ENCODE data around the gene ATG2B. TPM values are rescaled to one million over a fixed set of nuclear protein-coding genes. Genes with fewer than 3 reads are reported as not detected.

ATG2B gene
- total RNA-seq, 1 donor from 2014 or later: 21.4 TPM

DNA sequence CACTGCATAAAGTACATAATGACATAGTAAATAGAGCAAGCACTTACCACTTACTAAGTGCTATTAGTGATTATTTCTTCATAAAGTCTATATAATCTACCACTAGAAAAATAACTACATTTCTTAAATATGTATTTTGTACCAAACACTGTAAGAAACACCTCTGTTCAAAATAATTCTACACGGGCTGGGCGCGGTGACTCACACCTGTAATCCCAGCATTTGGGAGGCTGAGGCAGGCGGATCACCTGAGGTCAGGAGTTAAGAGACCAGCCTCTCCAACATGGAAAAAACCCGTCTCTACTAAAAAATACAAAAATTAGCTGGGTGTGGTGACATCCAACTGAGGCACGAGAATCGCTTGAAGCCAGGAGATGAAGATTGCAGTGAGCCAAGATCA lies 38.9 kb downstream of the ATG2B start:
- H3K9ac ChIP-seq (ENCODE audit: low read depth in 1 of 3, low read length in 3 of 3): no peak overlapping the region
- H3K4me3 ChIP-seq (ENCODE audit: low read length in 3 of 3): no peak overlapping the region
- no peak overlapping the region for H3K27ac ChIP-seq (ENCODE audit: low read depth, low read length)
- no peaks in the 10 kb centered on the region for H3K27me3 ChIP-seq (ENCODE audit: control insufficient read depth in 3 of 3, insufficient read depth in 3 of 3, low read length in 3 of 3)
- H3K9me3 ChIP-seq (ENCODE audit: control insufficient read depth in 3 of 3, low read length in 3 of 3): no peaks in the 10 kb centered on the region
- H3K4me1 ChIP-seq (ENCODE audit: control insufficient read depth in 3 of 3, insufficient read depth in 3 of 3, low read length in 3 of 3): no peaks in the 10 kb centered on the region
- peaks cover 23 to 49% (median 47%) of the 10 kb centered on the region in 3 donors for H3K36me3 ChIP-seq (ENCODE audit: control insufficient read depth in 3 of 3, insufficient read depth in 3 of 3, low read length in 3 of 3)

DNA sequence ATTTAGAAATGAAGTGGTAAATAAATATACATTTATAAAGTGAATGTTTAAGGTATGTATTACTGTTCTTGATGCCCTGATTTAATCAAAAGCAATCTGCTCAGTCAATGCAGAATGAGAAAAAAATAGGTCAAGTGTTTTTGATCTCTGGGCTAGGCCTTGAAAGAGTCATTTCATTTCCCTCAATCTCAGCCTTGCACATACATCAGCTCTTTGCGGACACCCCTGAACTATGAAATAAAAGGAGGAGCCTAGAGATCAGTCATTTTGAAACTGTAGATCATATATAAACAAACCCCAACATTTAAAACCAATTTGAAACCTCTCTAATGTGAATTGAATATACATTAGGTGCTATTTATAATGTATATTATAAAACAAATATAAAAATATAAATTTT lies 42.5 kb downstream of the ATG2B start:
- Histone ChIP-seq H3K27ac (ENCODE audit: low read depth, low read length) (no peak overlapping the region), H3K4me3 (ENCODE audit: low read length in 3 of 3) (no peak overlapping the region), H3K27me3 (ENCODE audit: control insufficient read depth in 3 of 3, insufficient read depth in 3 of 3, low read length in 3 of 3) (no peaks in the 10 kb centered on the region), H3K9ac (ENCODE audit: low read depth in 1 of 3, low read length in 3 of 3) (no peak overlapping the region), H3K36me3 (ENCODE audit: control insufficient read depth in 3 of 3, insufficient read depth in 3 of 3, low read length in 3 of 3) (peaks cover 31 to 69% (median 59%) of the 10 kb centered on the region in 3 donors), H3K9me3 (ENCODE audit: control insufficient read depth in 3 of 3, low read length in 3 of 3) (no peaks in the 10 kb centered on the region), H3K4me1 (ENCODE audit: control insufficient read depth in 3 of 3, insufficient read depth in 3 of 3, low read length in 3 of 3) (no peaks in the 10 kb centered on the region)

DNA sequence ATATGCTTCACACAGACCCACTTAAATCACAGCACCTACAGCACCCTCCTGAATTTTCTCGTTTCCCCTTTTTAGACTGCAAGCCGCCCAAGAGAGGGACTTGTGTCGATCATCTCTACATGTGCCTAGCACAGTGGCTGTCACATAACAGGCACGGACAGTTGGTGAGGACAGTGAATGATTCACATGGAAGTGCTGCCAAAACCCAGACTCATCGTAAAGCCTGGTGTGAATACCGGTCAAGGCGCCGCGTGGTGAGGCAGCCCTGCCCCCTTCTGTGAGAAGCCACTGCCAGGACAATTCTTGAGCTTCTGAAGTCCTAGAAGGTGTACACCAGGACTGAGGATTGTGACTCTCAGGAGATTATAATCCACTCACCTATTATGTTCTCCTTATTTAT lies 44.3 kb downstream of the ATG2B start:
- Histone ChIP-seq H3K36me3 (ENCODE audit: control insufficient read depth in 3 of 3, insufficient read depth in 3 of 3, low read length in 3 of 3) (peaks cover 29 to 71% (median 59%) of the 10 kb centered on the region in 3 donors), H3K27me3 (ENCODE audit: control insufficient read depth in 3 of 3, insufficient read depth in 3 of 3, low read length in 3 of 3) (no peaks in the 10 kb centered on the region), H3K27ac (ENCODE audit: low read depth, low read length) (no peak overlapping the region), H3K4me1 (ENCODE audit: control insufficient read depth in 3 of 3, insufficient read depth in 3 of 3, low read length in 3 of 3) (no peaks in the 10 kb centered on the region), H3K9ac (ENCODE audit: low read depth in 1 of 3, low read length in 3 of 3) (no peak overlapping the region), H3K4me3 (ENCODE audit: low read length in 3 of 3) (no peak overlapping the region), H3K9me3 (ENCODE audit: control insufficient read depth in 3 of 3, low read length in 3 of 3) (no peaks in the 10 kb centered on the region)

DNA sequence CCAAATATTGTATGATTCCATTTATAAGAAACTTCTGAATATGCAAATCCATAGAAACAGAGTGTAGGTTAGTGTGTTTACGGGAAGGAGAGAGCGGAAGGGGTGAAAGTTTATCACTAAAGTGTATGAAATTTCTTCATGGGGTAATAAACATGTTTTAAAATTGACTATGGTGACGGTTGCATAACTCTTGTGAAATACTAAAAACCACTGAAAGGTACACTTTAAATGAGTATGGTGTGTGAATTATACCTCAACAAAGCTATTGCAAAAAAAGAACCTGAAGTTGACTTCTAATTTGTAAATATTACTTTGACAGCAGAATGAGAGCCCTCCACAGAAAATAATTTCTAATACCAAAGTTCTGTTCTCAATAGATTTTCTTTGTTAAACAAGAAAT lies 47.1 kb downstream of the ATG2B start:
- Histone ChIP-seq H3K36me3 (ENCODE audit: control insufficient read depth in 3 of 3, insufficient read depth in 3 of 3, low read length in 3 of 3) (peaks cover 24 to 58% (median 42%) of the 10 kb centered on the region in 3 donors), H3K4me3 (ENCODE audit: low read length in 3 of 3) (no peak overlapping the region), H3K9ac (ENCODE audit: low read depth in 1 of 3, low read length in 3 of 3) (no peak overlapping the region), H3K27ac (ENCODE audit: low read depth, low read length) (no peak overlapping the region), H3K27me3 (ENCODE audit: control insufficient read depth in 3 of 3, insufficient read depth in 3 of 3, low read length in 3 of 3) (no peaks in the 10 kb centered on the region), H3K9me3 (ENCODE audit: control insufficient read depth in 3 of 3, low read length in 3 of 3) (no peaks in the 10 kb centered on the region), H3K4me1 (ENCODE audit: control insufficient read depth in 3 of 3, insufficient read depth in 3 of 3, low read length in 3 of 3) (no peaks in the 10 kb centered on the region)

DNA sequence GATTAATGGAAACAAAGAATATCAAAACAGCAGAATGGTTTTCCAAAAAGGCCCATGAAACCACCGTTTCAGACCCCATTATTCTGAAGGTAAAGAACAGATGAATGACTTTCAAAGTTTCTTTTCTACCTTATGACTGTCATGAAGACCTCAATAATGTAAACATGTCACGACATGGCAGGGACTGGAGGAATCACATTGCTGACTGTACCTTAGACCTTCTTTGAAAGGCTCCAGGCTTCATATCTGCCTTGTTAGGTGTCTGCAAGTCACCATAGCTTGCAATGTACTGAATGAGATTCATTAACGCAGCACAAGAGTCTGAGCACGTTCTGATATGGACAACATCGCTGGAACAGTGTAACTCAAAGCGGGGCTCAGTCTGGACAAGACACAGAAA lies 52.2 kb downstream of the ATG2B start:
- H3K36me3 ChIP-seq (ENCODE audit: control insufficient read depth in 3 of 3, insufficient read depth in 3 of 3, low read length in 3 of 3): peaks cover 34 to 62% (median 59%) of the 10 kb centered on the region in 3 donors

DNA sequence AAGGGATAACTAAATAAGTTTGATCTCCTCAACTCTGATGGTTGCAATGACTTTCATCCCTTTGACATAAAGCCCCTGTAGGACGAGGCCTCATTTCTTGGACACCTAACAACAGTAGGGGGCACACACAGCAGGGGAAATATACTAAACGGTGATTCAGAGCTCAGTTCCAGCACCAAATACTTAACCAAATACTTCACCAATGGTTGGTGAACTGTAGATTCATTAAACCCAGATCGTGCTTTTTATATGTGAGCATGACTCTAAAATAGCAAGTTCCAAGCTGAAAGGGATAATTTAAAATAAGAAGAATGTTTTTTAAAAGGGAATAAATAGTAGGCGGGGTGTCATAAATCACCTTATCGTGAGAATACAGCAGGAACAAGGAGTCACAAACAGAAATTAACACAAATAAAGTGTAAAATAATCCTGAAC lies 53.2 kb downstream of the ATG2B start:
- no peak overlapping the region for H3K4me3 ChIP-seq (ENCODE audit: low read length in 3 of 3)
- H3K27ac ChIP-seq (ENCODE audit: low read depth, low read length): no peak overlapping the region
- no peak overlapping the region for H3K9ac ChIP-seq (ENCODE audit: low read depth in 1 of 3, low read length in 3 of 3)
- no peaks in the 10 kb centered on the region for H3K27me3 ChIP-seq (ENCODE audit: control insufficient read depth in 3 of 3, insufficient read depth in 3 of 3, low read length in 3 of 3)
- no peaks in the 10 kb centered on the region for H3K4me1 ChIP-seq (ENCODE audit: control insufficient read depth in 3 of 3, insufficient read depth in 3 of 3, low read length in 3 of 3)
- H3K36me3 ChIP-seq (ENCODE audit: control insufficient read depth in 3 of 3, insufficient read depth in 3 of 3, low read length in 3 of 3): peaks cover 35 to 60% (median 56%) of the 10 kb centered on the region in 3 donors
- no peaks in the 10 kb centered on the region for H3K9me3 ChIP-seq (ENCODE audit: control insufficient read depth in 3 of 3, low read length in 3 of 3)

More for the DNA sequence above, 52.2 kb downstream of the ATG2B start:
- Histone ChIP-seq H3K9me3 (ENCODE audit: control insufficient read depth in 3 of 3, low read length in 3 of 3) (no peaks in the 10 kb centered on the region), H3K27ac (ENCODE audit: low read depth, low read length) (no peak overlapping the region), H3K4me1 (ENCODE audit: control insufficient read depth in 3 of 3, insufficient read depth in 3 of 3, low read length in 3 of 3) (no peaks in the 10 kb centered on the region), H3K9ac (ENCODE audit: low read depth in 1 of 3, low read length in 3 of 3) (no peak overlapping the region), H3K27me3 (ENCODE audit: control insufficient read depth in 3 of 3, insufficient read depth in 3 of 3, low read length in 3 of 3) (no peaks in the 10 kb centered on the region), H3K4me3 (ENCODE audit: low read length in 3 of 3) (no peak overlapping the region)

DNA sequence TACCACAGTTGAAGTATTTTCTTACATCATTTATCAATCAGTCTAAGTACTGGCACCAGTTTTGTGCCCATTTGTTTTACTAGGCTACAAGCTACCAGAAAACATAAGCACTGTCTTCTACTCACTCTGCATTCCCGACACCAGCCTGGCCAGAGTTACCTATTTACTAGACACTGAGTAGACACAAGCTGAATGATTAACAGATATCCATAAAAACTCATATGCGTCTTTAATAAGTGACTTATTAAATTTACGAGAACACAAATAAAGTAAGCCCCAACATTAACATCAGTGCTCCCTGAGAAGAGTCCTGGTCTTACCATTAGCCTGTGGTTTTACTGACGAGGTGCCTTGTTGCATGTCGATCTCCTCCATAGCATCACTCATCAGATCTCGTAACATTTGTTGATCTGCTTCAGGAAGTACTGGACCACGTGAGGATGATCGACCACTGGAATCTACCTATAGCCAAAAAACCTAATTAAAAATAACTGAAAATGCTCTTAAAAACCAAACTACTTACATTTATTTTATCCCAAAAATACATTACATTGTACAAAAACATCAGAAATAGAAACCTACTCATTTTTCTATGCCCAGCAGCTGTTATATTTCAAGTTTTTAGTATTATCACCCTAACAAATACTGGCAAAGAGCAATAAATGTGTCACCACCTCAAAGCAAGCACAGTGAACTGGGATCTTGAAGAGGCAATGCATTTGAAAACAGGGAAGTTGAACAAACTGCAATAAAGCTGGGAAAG lies 53.8 kb downstream of the ATG2B start:
- Histone ChIP-seq H3K36me3 (ENCODE audit: control insufficient read depth in 3 of 3, insufficient read depth in 3 of 3, low read length in 3 of 3) (peaks cover 36 to 58% (median 56%) of the 10 kb centered on the region in 3 donors), H3K27me3 (ENCODE audit: control insufficient read depth in 3 of 3, insufficient read depth in 3 of 3, low read length in 3 of 3) (no peaks in the 10 kb centered on the region), H3K9me3 (ENCODE audit: control insufficient read depth in 3 of 3, low read length in 3 of 3) (no peaks in the 10 kb centered on the region), H3K4me3 (ENCODE audit: low read length in 3 of 3) (no peak overlapping the region), H3K27ac (ENCODE audit: low read depth, low read length) (no peak overlapping the region), H3K4me1 (ENCODE audit: control insufficient read depth in 3 of 3, insufficient read depth in 3 of 3, low read length in 3 of 3) (no peaks in the 10 kb centered on the region), H3K9ac (ENCODE audit: low read depth in 1 of 3, low read length in 3 of 3) (no peak overlapping the region)

DNA sequence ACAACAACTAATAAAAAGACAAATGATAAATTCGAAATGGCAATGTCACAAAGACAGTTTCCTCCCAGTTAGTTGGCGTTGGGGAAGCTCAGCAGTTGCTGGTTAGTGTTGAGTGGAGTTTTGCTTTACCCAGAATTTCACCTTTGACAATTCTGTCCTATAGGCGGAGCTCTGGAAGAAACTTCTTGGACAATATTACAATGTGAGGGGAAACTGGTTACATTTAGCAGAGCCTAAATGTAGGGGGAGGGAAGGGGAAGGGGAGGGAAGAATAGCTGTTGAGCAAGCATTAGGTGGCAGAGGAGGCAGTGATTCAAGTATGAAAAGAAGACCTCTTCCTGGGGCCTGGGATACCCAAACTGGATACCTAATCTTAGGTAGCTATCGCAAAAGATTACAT lies 55.7 kb downstream of the ATG2B start:
- peaks cover 45 to 67% (median 67%) of the 10 kb centered on the region in 3 donors for H3K36me3 ChIP-seq (ENCODE audit: control insufficient read depth in 3 of 3, insufficient read depth in 3 of 3, low read length in 3 of 3)
- H3K27ac ChIP-seq (ENCODE audit: low read depth, low read length): no peak overlapping the region
- no peak overlapping the region for H3K9ac ChIP-seq (ENCODE audit: low read depth in 1 of 3, low read length in 3 of 3)
- no peak overlapping the region for H3K4me3 ChIP-seq (ENCODE audit: low read length in 3 of 3)
- no peaks in the 10 kb centered on the region for H3K27me3 ChIP-seq (ENCODE audit: control insufficient read depth in 3 of 3, insufficient read depth in 3 of 3, low read length in 3 of 3)
- H3K4me1 ChIP-seq (ENCODE audit: control insufficient read depth in 3 of 3, insufficient read depth in 3 of 3, low read length in 3 of 3): no peaks in the 10 kb centered on the region
- no peaks in the 10 kb centered on the region for H3K9me3 ChIP-seq (ENCODE audit: control insufficient read depth in 3 of 3, low read length in 3 of 3)

DNA sequence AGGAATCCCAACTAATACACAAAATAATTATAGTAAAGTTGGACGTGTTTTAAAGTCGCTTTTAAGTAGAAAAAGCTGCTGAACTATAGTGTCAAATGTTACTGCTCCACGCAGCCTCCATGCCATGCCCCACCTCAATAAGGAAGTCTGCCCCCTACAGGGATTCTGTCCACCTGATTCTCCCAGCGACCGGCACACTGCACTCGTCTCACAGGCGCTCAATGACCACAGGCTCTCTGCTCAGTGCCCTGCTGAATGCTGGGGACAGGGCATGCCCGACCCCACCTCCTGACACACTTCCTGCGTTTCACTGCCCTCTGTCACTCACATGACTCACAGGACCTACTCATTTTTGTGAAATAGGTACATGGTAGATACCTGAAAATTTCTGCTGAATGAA lies 58.2 kb downstream of the ATG2B start:
- Histone ChIP-seq H3K36me3 (ENCODE audit: control insufficient read depth in 3 of 3, insufficient read depth in 3 of 3, low read length in 3 of 3) (peaks cover 40 to 75% (median 68%) of the 10 kb centered on the region in 3 donors), H3K27ac (ENCODE audit: low read depth, low read length) (no peak overlapping the region), H3K9ac (ENCODE audit: low read depth in 1 of 3, low read length in 3 of 3) (no peak overlapping the region), H3K4me3 (ENCODE audit: low read length in 3 of 3) (no peak overlapping the region), H3K9me3 (ENCODE audit: control insufficient read depth in 3 of 3, low read length in 3 of 3) (no peaks in the 10 kb centered on the region), H3K4me1 (ENCODE audit: control insufficient read depth in 3 of 3, insufficient read depth in 3 of 3, low read length in 3 of 3) (no peaks in the 10 kb centered on the region), H3K27me3 (ENCODE audit: control insufficient read depth in 3 of 3, insufficient read depth in 3 of 3, low read length in 3 of 3) (no peaks in the 10 kb centered on the region)

DNA sequence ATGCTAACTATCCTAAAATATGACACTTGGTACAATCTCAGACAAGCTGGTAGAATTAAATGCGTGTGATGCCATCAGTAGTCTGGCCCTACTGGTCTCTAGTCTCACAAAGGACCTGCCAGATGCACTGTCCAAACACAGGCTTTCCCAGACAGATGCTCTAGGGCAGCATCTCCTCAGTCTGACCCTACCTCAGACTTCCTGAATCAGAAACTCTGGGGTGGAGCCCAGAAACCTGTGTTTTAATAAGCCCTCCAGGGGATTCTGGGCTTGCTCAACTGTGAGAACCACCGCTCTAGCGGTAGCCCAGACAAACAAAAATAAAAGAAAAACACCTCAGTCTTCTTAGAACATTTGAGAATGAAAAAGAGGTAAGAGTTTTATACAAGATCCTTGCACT lies 59.2 kb downstream of the ATG2B start:
- Histone ChIP-seq H3K36me3 (ENCODE audit: control insufficient read depth in 3 of 3, insufficient read depth in 3 of 3, low read length in 3 of 3) (peaks cover 31 to 66% (median 60%) of the 10 kb centered on the region in 3 donors), H3K9me3 (ENCODE audit: control insufficient read depth in 3 of 3, low read length in 3 of 3) (no peaks in the 10 kb centered on the region), H3K27ac (ENCODE audit: low read depth, low read length) (no peak overlapping the region), H3K4me3 (ENCODE audit: low read length in 3 of 3) (no peak overlapping the region), H3K27me3 (ENCODE audit: control insufficient read depth in 3 of 3, insufficient read depth in 3 of 3, low read length in 3 of 3) (no peaks in the 10 kb centered on the region), H3K9ac (ENCODE audit: low read depth in 1 of 3, low read length in 3 of 3) (no peak overlapping the region), H3K4me1 (ENCODE audit: control insufficient read depth in 3 of 3, insufficient read depth in 3 of 3, low read length in 3 of 3) (no peaks in the 10 kb centered on the region)
